ENCODE measurements around the gene SMG5.

SMG5 gene

DNA sequence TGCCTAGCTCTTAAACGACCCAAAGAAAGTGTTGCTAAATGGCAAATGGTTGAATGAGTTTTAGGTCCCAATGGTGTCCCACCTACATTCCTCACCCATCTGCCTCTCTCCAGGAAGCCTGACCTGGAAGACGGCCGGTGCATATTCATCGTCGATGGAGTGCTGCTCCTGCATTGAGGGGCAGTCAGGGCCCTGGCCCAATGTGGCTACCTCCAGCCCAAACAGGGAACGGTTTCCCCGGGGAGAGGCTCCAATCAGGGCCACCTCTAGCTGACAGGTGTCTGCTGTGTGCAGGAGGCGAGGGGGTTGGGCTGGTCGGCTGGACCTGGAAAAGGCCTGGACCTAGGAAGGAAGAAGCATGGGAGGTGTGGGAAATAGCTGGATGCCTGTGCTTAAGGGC lies 11.3 kb upstream of the SMG5 start:
- 97 to 100% methylated on average over 4 to 6 of the region's 9 CpGs for WGBS, 2 experiments (ENCODE audit: insufficient coverage in 2 of 2)
- Histone ChIP-seq H3K9me3 (ENCODE audit: control insufficient read depth, low read length) (no peaks in the 10 kb centered on the region), H3K4me1 (ENCODE audit: control insufficient read depth, insufficient read depth, low read length, poor library complexity, severe bottlenecking) (peaks cover 8% of the 10 kb centered on the region), H3K27ac (ENCODE audit: low read depth, low read length, severe bottlenecking) (no peak overlapping the region), H3K4me3 (ENCODE audit: extremely low read depth, insufficient read depth, low read length, poor library complexity, severe bottlenecking) (no peak overlapping the region), H3K36me3 (ENCODE audit: control insufficient read depth, insufficient read depth, low read length) (peaks cover 14% of the 10 kb centered on the region)

DNA sequence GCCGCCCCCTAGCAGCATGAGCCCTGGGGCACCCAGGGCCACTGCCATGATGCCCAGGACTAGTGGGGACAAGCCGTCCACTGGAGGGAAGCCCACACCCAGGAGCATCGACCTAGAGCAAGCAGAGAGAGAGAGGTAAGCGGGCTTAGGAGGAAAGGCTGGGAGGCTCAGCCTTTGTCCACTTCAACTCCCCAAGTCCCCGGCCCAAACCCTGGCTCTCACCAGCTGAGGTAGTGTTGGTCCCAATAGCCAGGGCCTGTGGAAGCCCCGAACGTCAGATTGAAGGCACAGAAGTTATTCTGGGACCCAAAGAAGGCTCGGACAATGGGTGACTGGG lies 10.4 kb upstream of the SMG5 start:
- peaks cover 8% of the 10 kb centered on the region for H3K4me1 ChIP-seq (ENCODE audit: control insufficient read depth, insufficient read depth, low read length, poor library complexity, severe bottlenecking)
- WGBS, 2 experiments (ENCODE audit: insufficient coverage in 2 of 2) = 96 to 98% methylated on average over 6 to 8 of the region's 8 CpGs
- H3K27ac ChIP-seq (ENCODE audit: low read depth, low read length, severe bottlenecking) = no peak overlapping the region
- H3K4me3 ChIP-seq (ENCODE audit: extremely low read depth, insufficient read depth, low read length, poor library complexity, severe bottlenecking) = no peak overlapping the region
- no peaks in the 10 kb centered on the region for H3K9me3 ChIP-seq (ENCODE audit: control insufficient read depth, low read length)
- H3K36me3 ChIP-seq (ENCODE audit: control insufficient read depth, insufficient read depth, low read length) = peaks cover 21% of the 10 kb centered on the region

DNA sequence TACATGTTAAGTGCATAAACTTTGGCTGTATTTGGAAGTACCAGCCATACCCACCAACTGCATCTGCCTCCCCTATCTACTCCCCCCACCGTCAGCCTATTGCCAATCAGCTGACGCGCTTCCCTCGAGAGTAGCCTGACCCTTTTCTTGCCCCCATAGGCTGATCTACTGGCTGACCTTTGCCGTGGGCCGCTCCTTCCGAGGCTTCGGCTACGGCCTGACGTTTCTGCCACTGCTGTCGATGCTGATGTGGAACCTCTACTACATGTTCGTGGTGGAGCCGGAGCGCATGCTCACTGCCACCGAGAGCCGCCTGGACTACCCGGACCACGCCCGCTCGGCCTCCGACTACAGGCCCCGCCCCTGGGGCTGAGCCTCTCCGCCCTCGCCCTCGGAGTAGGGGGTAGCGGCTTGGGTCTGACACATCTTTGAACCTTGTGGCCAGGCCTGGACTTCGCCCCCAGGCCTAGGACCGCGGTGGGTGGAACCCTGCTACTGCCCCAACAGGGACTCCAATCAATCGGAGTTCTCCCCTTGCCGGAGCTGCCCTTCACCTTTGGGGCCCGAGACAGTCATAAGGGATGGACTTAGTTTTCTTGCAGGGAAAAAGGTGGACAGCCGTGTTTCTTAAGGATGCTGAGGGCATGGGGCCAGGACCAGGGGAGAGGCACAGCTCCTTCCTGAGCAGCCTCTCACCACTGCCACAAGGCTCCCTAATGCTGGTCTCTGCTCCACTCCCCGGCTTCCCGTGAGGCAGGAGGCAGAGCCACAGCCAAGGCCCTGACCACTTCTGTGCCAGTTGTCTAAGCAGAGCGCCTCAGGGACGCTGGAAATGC lies 8.8 kb upstream of the SMG5 start:
- WGBS, 2 experiments (ENCODE audit: insufficient coverage in 2 of 2) = 41 to 42% methylated on average over 31 to 37 of the region's 37 CpGs
- peak overlapping the region; percentile 69 for H3K27ac ChIP-seq (ENCODE audit: low read depth, low read length, severe bottlenecking)

DNA sequence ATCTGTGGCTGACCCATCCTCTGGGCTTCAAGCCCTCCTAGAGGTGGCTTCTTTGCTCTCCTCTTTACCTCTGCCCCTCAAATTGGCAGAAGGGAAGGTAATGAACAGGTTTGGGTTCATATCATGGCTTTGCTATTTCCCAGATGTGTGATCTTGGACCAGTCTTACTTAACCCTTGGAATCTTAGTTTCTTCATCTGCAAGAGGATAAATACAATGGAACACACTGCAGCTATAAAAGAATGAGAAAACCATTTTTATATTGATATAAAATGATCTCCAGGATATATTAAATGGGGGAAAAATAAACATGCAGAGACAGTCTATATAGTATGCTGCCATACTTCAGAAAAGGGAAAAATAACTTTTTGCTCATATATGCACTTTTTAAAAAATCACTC lies 7.2 kb upstream of the SMG5 start:
- no peaks in the 10 kb centered on the region for H3K9me3 ChIP-seq (ENCODE audit: control insufficient read depth, low read length)
- H3K4me1 ChIP-seq (ENCODE audit: control insufficient read depth, insufficient read depth, low read length, poor library complexity, severe bottlenecking) = peaks cover 5% of the 10 kb centered on the region
- H3K27ac ChIP-seq (ENCODE audit: low read depth, low read length, severe bottlenecking) = no peak overlapping the region
- H3K36me3 ChIP-seq (ENCODE audit: control insufficient read depth, insufficient read depth, low read length) = peaks cover 26% of the 10 kb centered on the region
- no peak overlapping the region for H3K4me3 ChIP-seq (ENCODE audit: extremely low read depth, insufficient read depth, low read length, poor library complexity, severe bottlenecking)

More for the DNA sequence above, 8.8 kb upstream of the SMG5 start:
- Histone ChIP-seq H3K4me3 (ENCODE audit: extremely low read depth, insufficient read depth, low read length, poor library complexity, severe bottlenecking) (peak overlapping the region; percentile 32), H3K4me1 (ENCODE audit: control insufficient read depth, insufficient read depth, low read length, poor library complexity, severe bottlenecking) (peaks cover 8% of the 10 kb centered on the region), H3K9me3 (ENCODE audit: control insufficient read depth, low read length) (no peaks in the 10 kb centered on the region), H3K36me3 (ENCODE audit: control insufficient read depth, insufficient read depth, low read length) (peaks cover 21% of the 10 kb centered on the region)

DNA sequence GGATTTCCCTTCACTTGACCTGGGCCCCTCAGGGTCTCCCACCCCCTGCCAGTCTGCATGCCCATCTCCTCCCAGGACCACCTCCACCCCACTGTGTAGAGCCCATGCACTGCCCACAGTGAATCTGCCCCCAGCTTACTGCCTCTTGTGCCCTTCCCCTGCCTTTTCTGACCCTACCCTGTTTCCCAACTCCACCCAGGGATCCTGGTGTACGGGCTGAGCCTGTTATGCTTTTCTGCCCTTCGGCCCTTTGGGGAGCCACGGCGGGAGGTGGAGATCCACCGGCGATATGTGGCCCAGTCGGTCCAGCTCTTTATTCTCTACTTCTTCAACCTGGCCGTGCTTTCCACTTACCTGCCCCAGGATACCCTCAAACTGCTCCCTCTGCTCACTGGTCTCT lies 3.4 kb upstream of the SMG5 start:
- Histone ChIP-seq H3K4me3 (ENCODE audit: extremely low read depth, insufficient read depth, low read length, poor library complexity, severe bottlenecking) (no peak overlapping the region), H3K9me3 (ENCODE audit: control insufficient read depth, low read length) (no peaks in the 10 kb centered on the region), H3K27ac (ENCODE audit: low read depth, low read length, severe bottlenecking) (no peak overlapping the region), H3K4me1 (ENCODE audit: control insufficient read depth, insufficient read depth, low read length, poor library complexity, severe bottlenecking) (peaks cover 18% of the 10 kb centered on the region), H3K36me3 (ENCODE audit: control insufficient read depth, insufficient read depth, low read length) (peaks cover 18% of the 10 kb centered on the region)
- 97 to 98% methylated on average over 6 to 8 of the region's 8 CpGs for WGBS, 2 experiments (ENCODE audit: insufficient coverage in 2 of 2)

DNA sequence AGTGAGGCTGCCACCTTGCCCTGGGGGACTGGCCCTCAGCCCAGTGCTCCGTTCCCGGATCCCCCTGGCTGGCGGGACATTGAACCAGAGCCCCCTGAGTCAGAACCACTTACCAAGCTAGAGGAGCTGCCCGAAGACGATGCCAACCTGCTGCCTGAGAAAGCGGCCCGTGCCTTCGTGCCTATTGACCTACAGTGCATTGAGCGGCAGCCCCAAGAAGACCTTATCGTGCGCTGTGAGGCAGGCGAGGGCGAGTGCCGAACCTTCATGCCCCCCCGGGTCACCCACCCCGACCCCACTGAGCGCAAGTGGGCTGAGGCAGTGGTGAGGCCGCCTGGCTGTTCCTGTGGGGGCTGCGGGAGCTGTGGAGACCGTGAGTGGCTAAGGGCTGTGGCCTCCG lies 2.8 kb upstream of the SMG5 start:
- 95 to 97% methylated on average over 19 to 21 of the region's 21 CpGs for WGBS, 2 experiments (ENCODE audit: insufficient coverage in 2 of 2)
- Histone ChIP-seq H3K9me3 (ENCODE audit: control insufficient read depth, low read length) (no peaks in the 10 kb centered on the region), H3K4me1 (ENCODE audit: control insufficient read depth, insufficient read depth, low read length, poor library complexity, severe bottlenecking) (peaks cover 15% of the 10 kb centered on the region), H3K4me3 (ENCODE audit: extremely low read depth, insufficient read depth, low read length, poor library complexity, severe bottlenecking) (no peak overlapping the region), H3K36me3 (ENCODE audit: control insufficient read depth, insufficient read depth, low read length) (peaks cover 18% of the 10 kb centered on the region), H3K27ac (ENCODE audit: low read depth, low read length, severe bottlenecking) (no peak overlapping the region)

DNA sequence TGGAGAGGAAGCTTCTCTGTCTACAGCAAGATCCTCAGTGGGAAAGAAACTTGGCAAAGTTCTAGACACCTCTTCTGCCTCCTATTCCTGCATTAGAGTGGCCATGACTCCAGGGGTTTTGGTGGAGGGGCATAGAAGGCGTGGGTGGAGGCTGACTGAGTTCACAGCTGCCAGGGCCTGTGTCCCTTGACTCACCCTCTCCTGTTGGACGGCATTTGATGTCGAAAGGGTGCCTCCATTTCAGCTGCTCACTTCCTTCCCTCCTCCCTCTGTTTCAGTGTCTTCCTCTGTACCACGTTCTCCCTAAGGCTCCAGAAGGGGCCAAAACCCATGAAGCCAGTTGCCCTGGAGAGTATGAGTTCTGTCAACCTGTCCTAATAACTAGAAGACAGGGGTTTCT lies 2.1 kb upstream of the SMG5 start:
- peaks cover 15% of the 10 kb centered on the region for H3K4me1 ChIP-seq (ENCODE audit: control insufficient read depth, insufficient read depth, low read length, poor library complexity, severe bottlenecking)
- H3K4me3 ChIP-seq (ENCODE audit: extremely low read depth, insufficient read depth, low read length, poor library complexity, severe bottlenecking) = no peak overlapping the region
- no peak overlapping the region for H3K27ac ChIP-seq (ENCODE audit: low read depth, low read length, severe bottlenecking)
- peaks cover 23% of the 10 kb centered on the region for H3K36me3 ChIP-seq (ENCODE audit: control insufficient read depth, insufficient read depth, low read length)
- H3K9me3 ChIP-seq (ENCODE audit: control insufficient read depth, low read length) = no peaks in the 10 kb centered on the region
- WGBS, 2 experiments (ENCODE audit: insufficient coverage in 2 of 2) = 85% methylated on average over 4 of the region's 4 CpGs; no CpG with 5 or more reads in 1 of the 2 experiments

DNA sequence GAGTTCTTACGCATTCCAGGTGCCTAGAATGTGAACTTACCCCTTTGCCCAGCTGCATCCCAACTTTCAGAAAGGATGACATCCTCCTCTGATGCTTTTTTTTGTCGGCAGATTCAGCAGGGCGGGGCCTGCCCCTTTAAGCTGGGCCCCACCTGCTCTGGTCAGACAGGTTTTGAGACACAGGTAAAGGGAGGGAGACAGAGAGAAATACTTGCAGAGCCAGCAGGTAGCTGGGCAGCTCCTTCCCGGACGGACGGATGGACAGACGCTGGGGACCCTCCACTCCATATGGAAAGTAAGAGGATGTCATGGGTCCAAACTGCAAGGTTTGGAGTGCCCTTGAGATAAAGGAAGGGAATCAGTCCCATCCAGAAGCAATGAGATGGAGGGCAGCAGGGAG lies 1.5 kb upstream of the SMG5 start, which contains the start of gene TMEM79:
Gene TMEM79, plus strand, starts transcription at position 214 of the 400 bp plus-strand sequence. CDS start 902 bp downstream, outside the sequence.
- Histone ChIP-seq H3K4me3 (ENCODE audit: extremely low read depth, insufficient read depth, low read length, poor library complexity, severe bottlenecking) (peak within 1 kb of the TSS; percentile 96), H3K27ac (ENCODE audit: low read depth, low read length, severe bottlenecking) (no peak within 1 kb of the TSS), H3K4me1 (ENCODE audit: control insufficient read depth, insufficient read depth, low read length, poor library complexity, severe bottlenecking) (peaks cover 15% of the 10 kb centered on the region), H3K36me3 (ENCODE audit: control insufficient read depth, insufficient read depth, low read length) (peaks cover 25% of the 10 kb centered on the region), H3K9me3 (ENCODE audit: control insufficient read depth, low read length) (no peaks in the 10 kb centered on the region)
- 97 to 98% methylated on average over 7 of the region's 7 CpGs for WGBS, 2 experiments (ENCODE audit: insufficient coverage in 2 of 2)

DNA sequence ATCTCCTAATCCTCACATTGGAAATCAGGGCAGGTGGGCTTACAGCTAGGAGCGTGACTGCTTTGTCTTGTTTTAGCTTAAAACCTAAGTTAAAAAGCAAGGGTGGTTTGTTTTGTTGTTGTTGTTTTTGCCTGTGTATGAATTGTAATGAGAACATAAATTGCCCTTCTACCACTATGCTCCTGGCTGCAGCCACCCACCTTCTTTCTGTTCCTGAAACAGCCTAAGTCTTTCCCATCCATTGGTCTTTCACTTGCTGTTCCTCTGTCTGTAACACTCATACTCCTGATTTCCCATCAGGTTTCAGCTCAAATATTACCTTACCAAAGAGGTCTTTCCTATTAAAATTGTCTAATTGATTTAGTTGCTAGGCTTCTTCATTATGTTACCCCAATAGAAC lies 896 bp upstream of the SMG5 start:
- peak overlapping the region; percentile 96 for H3K4me3 ChIP-seq (ENCODE audit: extremely low read depth, insufficient read depth, low read length, poor library complexity, severe bottlenecking)
- no peak overlapping the region for H3K27ac ChIP-seq (ENCODE audit: low read depth, low read length, severe bottlenecking)
- no CpG with 5 or more reads among the region's 1 CpG for WGBS, 2 experiments (ENCODE audit: insufficient coverage in 2 of 2)

DNA sequence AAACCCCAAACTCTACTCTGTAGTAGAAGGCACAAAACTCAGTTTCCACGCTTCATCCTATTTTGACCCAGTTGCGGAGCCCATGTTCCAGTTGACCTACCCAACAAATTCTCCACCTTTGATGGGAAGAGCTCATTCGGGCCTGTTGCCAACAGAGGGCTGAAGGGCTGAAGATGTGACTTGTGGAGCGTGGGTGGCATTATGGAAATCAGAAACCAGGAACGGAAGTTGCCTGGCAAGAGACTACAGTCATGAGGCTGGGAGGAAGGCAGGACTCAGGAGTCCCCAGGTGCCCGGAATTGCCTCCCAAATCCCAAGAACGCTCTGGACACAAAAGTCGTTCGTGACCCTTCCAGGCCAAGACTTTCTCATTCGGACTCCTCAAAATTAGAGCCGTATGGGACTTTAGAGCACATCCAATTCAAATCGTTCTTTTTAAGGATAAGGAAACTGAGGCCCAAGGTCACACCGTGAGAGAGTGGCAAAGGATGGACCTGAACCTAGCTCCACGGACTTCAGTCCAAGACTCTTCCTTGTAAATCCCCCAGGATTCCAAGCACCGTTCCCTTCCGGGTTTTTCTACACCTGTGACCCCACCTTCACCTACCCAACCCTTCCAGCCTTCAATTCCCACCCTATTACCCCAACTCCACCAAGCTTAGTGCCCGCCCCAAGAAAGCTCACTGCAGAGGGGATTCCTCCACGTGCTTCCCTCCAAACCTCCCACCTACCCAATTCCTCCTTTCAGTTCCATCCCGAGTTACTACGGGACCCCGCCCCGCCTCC lies 739 bp downstream of the SMG5 start:
- peaks cover 15% of the 10 kb centered on the region for H3K4me1 ChIP-seq (ENCODE audit: control insufficient read depth, insufficient read depth, low read length, poor library complexity, severe bottlenecking)
- WGBS, 2 experiments (ENCODE audit: insufficient coverage in 2 of 2) = 2 to 12% methylated on average over 14 to 16 of the region's 22 CpGs
- H3K36me3 ChIP-seq (ENCODE audit: control insufficient read depth, insufficient read depth, low read length) = peaks cover 40% of the 10 kb centered on the region
- H3K27ac ChIP-seq (ENCODE audit: low read depth, low read length, severe bottlenecking) = peak overlapping the region; percentile 88
- no peaks in the 10 kb centered on the region for H3K9me3 ChIP-seq (ENCODE audit: control insufficient read depth, low read length)
- H3K4me3 ChIP-seq (ENCODE audit: extremely low read depth, insufficient read depth, low read length, poor library complexity, severe bottlenecking) = peak overlapping the region; percentile 96

More for the DNA sequence above, 896 bp upstream of the SMG5 start:
- Histone ChIP-seq H3K9me3 (ENCODE audit: control insufficient read depth, low read length) (no peaks in the 10 kb centered on the region), H3K36me3 (ENCODE audit: control insufficient read depth, insufficient read depth, low read length) (peaks cover 27% of the 10 kb centered on the region), H3K4me1 (ENCODE audit: control insufficient read depth, insufficient read depth, low read length, poor library complexity, severe bottlenecking) (peaks cover 15% of the 10 kb centered on the region)

DNA sequence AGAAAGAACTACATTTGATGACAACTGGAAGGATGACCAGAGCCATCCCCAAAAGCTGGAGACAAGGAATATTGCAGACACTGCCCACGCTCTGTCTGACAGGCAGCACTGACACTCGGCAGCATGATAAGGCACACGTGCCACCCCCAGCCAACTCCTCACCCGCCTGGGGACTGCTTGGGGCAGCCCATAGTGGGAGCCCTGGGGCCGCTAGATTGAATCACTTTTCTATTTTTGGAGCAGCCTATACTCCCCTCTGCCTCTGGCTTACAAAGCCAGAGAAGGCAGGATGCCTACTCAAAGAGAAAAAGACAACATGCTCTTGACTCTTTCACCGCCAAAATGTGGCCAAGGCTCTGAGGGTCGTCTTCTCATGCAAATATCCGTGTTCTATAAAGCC lies 1.3 kb downstream of the SMG5 start:
- Histone ChIP-seq H3K9me3 (ENCODE audit: control insufficient read depth, low read length) (no peaks in the 10 kb centered on the region), H3K4me3 (ENCODE audit: extremely low read depth, insufficient read depth, low read length, poor library complexity, severe bottlenecking) (peak overlapping the region; percentile 96), H3K4me1 (ENCODE audit: control insufficient read depth, insufficient read depth, low read length, poor library complexity, severe bottlenecking) (peaks cover 15% of the 10 kb centered on the region), H3K36me3 (ENCODE audit: control insufficient read depth, insufficient read depth, low read length) (peaks cover 46% of the 10 kb centered on the region), H3K27ac (ENCODE audit: low read depth, low read length, severe bottlenecking) (peak overlapping the region; percentile 88)
- 58 to 66% methylated on average over 7 to 8 of the region's 8 CpGs for WGBS, 2 experiments (ENCODE audit: insufficient coverage in 2 of 2)
